Stomach smooth muscle (tissue), 2 donors: ENCODE data around the gene ZNF277.
"Not testable (repeated sequence)": the region's sequence is repeated elsewhere in the genome, so short reads cannot be mapped to it uniquely, and the experiment has no call there.

ENCODE experiments used
- H3K27ac ChIP-seq: one replicate; pipeline ENCODE4 v1.7.0; 2013; ENCODE audit warnings: mild to moderate bottlenecking, low read length, inconsistent platforms
- H3K27me3 ChIP-seq, 2 donors: one replicate each; pipeline ENCODE4 v1.7.0; 2013; ENCODE audit warnings: low read length in 2 of 2; ENCODE audit not compliant: insufficient read depth in 2 of 2, control insufficient read depth in 1 of 2
- H3K36me3 ChIP-seq, 2 donors: one replicate each; pipeline ENCODE4 v1.7.0; 2013; ENCODE audit warnings: low read length in 2 of 2; ENCODE audit not compliant: control insufficient read depth in 2 of 2, insufficient read depth in 2 of 2
- H3K4me1 ChIP-seq: one replicate; pipeline ENCODE4 v1.7.0; 2013; ENCODE audit warnings: low read length; ENCODE audit not compliant: control insufficient read depth, insufficient read depth
- H3K4me3 ChIP-seq, 2 donors: one replicate each; pipeline ENCODE4 v1.7.0; 2013; ENCODE audit warnings: low read length in 2 of 2
- H3K9ac ChIP-seq, 2 donors: one replicate each; pipeline ENCODE4 v1.7.0; 2013; ENCODE audit warnings: low read length in 2 of 2, mild to moderate bottlenecking in 1 of 2
- H3K9me3 ChIP-seq, 2 donors: one replicate each; pipeline ENCODE4 v1.7.0; 2013; ENCODE audit warnings: low read length in 2 of 2; ENCODE audit not compliant: control insufficient read depth in 2 of 2
- donor health status: healthy.
- donor health status: Pancreatic carcinoma.

Gene ZNF277

GRCh38 chr7:112293416-112293815 is 86.9 kb downstream of the ZNF277 start:
- Histone ChIP-seq H3K9me3 (no peaks in the 10 kb centered on the region), H3K27me3 (no peaks in the 10 kb centered on the region), H3K27ac (no peak overlapping the region), H3K4me1 (no peaks in the 10 kb centered on the region), H3K36me3 (no peaks in the 10 kb centered on the region), H3K4me3 (no peak overlapping the region), H3K9ac (no peak overlapping the region)

GRCh38 chr7:112296432-112296831 is 89.9 kb downstream of the ZNF277 start:
- no peaks in the 10 kb centered on the region for H3K4me1 ChIP-seq
- H3K27ac ChIP-seq: no peak overlapping the region
- no peaks in the 10 kb centered on the region for H3K27me3 ChIP-seq
- H3K4me3 ChIP-seq: no peak overlapping the region
- no peaks in the 10 kb centered on the region for H3K36me3 ChIP-seq
- no peak overlapping the region for H3K9ac ChIP-seq
- no peaks in the 10 kb centered on the region for H3K9me3 ChIP-seq

- Histone ChIP-seq H3K27ac (no peak overlapping the region), H3K4me1 (no peaks in the 10 kb centered on the region), H3K27me3 (no peaks in the 10 kb centered on the region), H3K9ac (no peak overlapping the region), H3K4me3 (no peak overlapping the region), H3K9me3 (no peaks in the 10 kb centered on the region), H3K36me3 (no peaks in the 10 kb centered on the region)
These were observed 91.2 kb downstream of the ZNF277 start for GRCh38 chr7:112297681-112298080.

GRCh38 chr7:112298543-112299100 is 92.1 kb downstream of the ZNF277 start:
- Histone ChIP-seq H3K4me1 (no peaks in the 10 kb centered on the region), H3K9ac (no peak overlapping the region)

GRCh38 chr7:112300072-112300471 is 93.6 kb downstream of the ZNF277 start:
- no peak overlapping the region for H3K27ac ChIP-seq
- H3K9ac ChIP-seq: no peak overlapping the region
- no peaks in the 10 kb centered on the region for H3K36me3 ChIP-seq

More at GRCh38 chr7:112298543-112299100, 92.1 kb downstream of the ZNF277 start:
- Histone ChIP-seq H3K36me3 (no peaks in the 10 kb centered on the region), H3K27me3 (no peaks in the 10 kb centered on the region), H3K9me3 (no peaks in the 10 kb centered on the region), H3K27ac (no peak overlapping the region), H3K4me3 (no peak overlapping the region)

GRCh38 chr7:112300831-112301407 is 94.4 kb downstream of the ZNF277 start:
- no peaks in the 10 kb centered on the region for H3K36me3 ChIP-seq
- no peaks in the 10 kb centered on the region for H3K9me3 ChIP-seq
- H3K9ac ChIP-seq: no peak overlapping the region
- no peaks in the 10 kb centered on the region for H3K27me3 ChIP-seq
- H3K4me1 ChIP-seq: no peaks in the 10 kb centered on the region
- H3K27ac ChIP-seq: no peak overlapping the region
- H3K4me3 ChIP-seq: no peak overlapping the region

More at GRCh38 chr7:112300072-112300471, 93.6 kb downstream of the ZNF277 start:
- Histone ChIP-seq H3K9me3 (no peaks in the 10 kb centered on the region), H3K27me3 (no peaks in the 10 kb centered on the region), H3K4me3 (no peak overlapping the region), H3K4me1 (no peaks in the 10 kb centered on the region)

GRCh38 chr7:112302566-112302965 is 96.1 kb downstream of the ZNF277 start:
- Histone ChIP-seq H3K9me3 (no peaks in the 10 kb centered on the region), H3K4me3 (no peak overlapping the region), H3K27me3 (no peaks in the 10 kb centered on the region), H3K4me1 (no peaks in the 10 kb centered on the region), H3K27ac (no peak overlapping the region), H3K36me3 (no peaks in the 10 kb centered on the region), H3K9ac (no peak overlapping the region)

GRCh38 chr7:112306903-112307302 is 100.4 kb downstream of the ZNF277 start:
- Histone ChIP-seq H3K27me3 (no peaks in the 10 kb centered on the region), H3K9ac (no peak overlapping the region), H3K36me3 (no peaks in the 10 kb centered on the region), H3K27ac (no peak overlapping the region), H3K4me1 (no peaks in the 10 kb centered on the region), H3K4me3 (no peak overlapping the region), H3K9me3 (peaks cover 0 to 3% of the 10 kb centered on the region in 2 donors)

GRCh38 chr7:112307506-112307905 is 101.0 kb downstream of the ZNF277 start:
- Histone ChIP-seq H3K36me3 (no peaks in the 10 kb centered on the region), H3K4me3 (no peak overlapping the region), H3K27ac (no peak overlapping the region), H3K9ac (no peak overlapping the region), H3K4me1 (no peaks in the 10 kb centered on the region), H3K27me3 (no peaks in the 10 kb centered on the region), H3K9me3 (peaks cover 0 to 3% of the 10 kb centered on the region in 2 donors)

GRCh38 chr7:112308974-112309373 is 102.5 kb downstream of the ZNF277 start:
- Histone ChIP-seq H3K9ac (no peak overlapping the region), H3K27ac (no peak overlapping the region), H3K36me3 (no peaks in the 10 kb centered on the region), H3K4me1 (no peaks in the 10 kb centered on the region), H3K27me3 (no peaks in the 10 kb centered on the region), H3K4me3 (no peak overlapping the region), H3K9me3 (peaks cover 0 to 3% of the 10 kb centered on the region in 2 donors)

GRCh38 chr7:112316803-112317202 is 110.3 kb downstream of the ZNF277 start:
- H3K36me3 ChIP-seq, H3K9me3 ChIP-seq, H3K27ac ChIP-seq, H3K4me3 ChIP-seq, H3K27me3 ChIP-seq, H3K9ac ChIP-seq, H3K4me1 ChIP-seq: not testable (repeated sequence)
